ENCODE data around the gene RICTOR. TPM values are rescaled to one million over a fixed set of nuclear protein-coding genes. Genes with fewer than 3 reads are reported as not detected.

Gene RICTOR
- total RNA-seq, 6 experiments from 2014 or later, result 16.1 to 24.0 (median 20.1) TPM

- Mint-ChIP-seq H3K4me3 (peak overlapping the region; percentile 45), H3K36me3 (ENCODE audit: low read depth) (peaks cover 13% of the 10 kb centered on the region; the same call in 1 of the 2 replicates), H3K4me1 (ENCODE audit: low read depth) (peaks cover 42% of the 10 kb centered on the region), H3K9me3 (no peaks in the 10 kb centered on the region), H3K27ac (no peak overlapping the region), H3K27me3 (ENCODE audit: insufficient read depth) (no peaks in the 10 kb centered on the region)
- TF ChIP-seq CTCF (IDR thresholded peaks at IDR 0.05), result no peak
- DNase-seq, result no peak
These were observed 16.5 kb downstream of the RICTOR start for GRCh38 chr5:39057734-39058133.

GRCh38 chr5:39055768-39056398 is 18.3 kb downstream of the RICTOR start:
- H3K36me3 Mint-ChIP-seq (ENCODE audit: low read depth), result peaks cover 13% of the 10 kb centered on the region; the same call in 1 of the 2 replicates
- H3K9me3 Mint-ChIP-seq, result no peaks in the 10 kb centered on the region
- no peak for DNase-seq
- H3K4me3 Mint-ChIP-seq, result no peak overlapping the region
- TF ChIP-seq CTCF (IDR thresholded peaks at IDR 0.05), result no peak
- H3K4me1 Mint-ChIP-seq (ENCODE audit: low read depth), result peaks cover 38% of the 10 kb centered on the region
- no peak overlapping the region for H3K27ac Mint-ChIP-seq
- H3K27me3 Mint-ChIP-seq (ENCODE audit: insufficient read depth), result no peaks in the 10 kb centered on the region; the same call in 1 of the 2 replicates

- no peak for TF ChIP-seq CTCF (IDR thresholded peaks at IDR 0.05)
These were observed 19.0 kb downstream of the RICTOR start for GRCh38 chr5:39055027-39055767.

GRCh38 chr5:39053189-39053588 is 21.0 kb downstream of the RICTOR start:
- Mint-ChIP-seq H3K4me3 (no peak overlapping the region), H3K36me3 (ENCODE audit: low read depth) (peaks cover 13% of the 10 kb centered on the region; the same call in 1 of the 2 replicates), H3K27ac (no peak overlapping the region), H3K9me3 (no peaks in the 10 kb centered on the region), H3K27me3 (ENCODE audit: insufficient read depth) (no peaks in the 10 kb centered on the region; the same call in 1 of the 2 replicates), H3K4me1 (ENCODE audit: low read depth) (peaks cover 31% of the 10 kb centered on the region)
- DNase-seq, result no peak
- TF ChIP-seq CTCF (IDR thresholded peaks at IDR 0.05), result no peak

More at GRCh38 chr5:39055027-39055767, 19.0 kb downstream of the RICTOR start:
- Mint-ChIP-seq H3K9me3 (no peaks in the 10 kb centered on the region), H3K36me3 (ENCODE audit: low read depth) (peaks cover 13% of the 10 kb centered on the region; the same call in 1 of the 2 replicates), H3K27ac (no peak overlapping the region), H3K27me3 (ENCODE audit: insufficient read depth) (no peaks in the 10 kb centered on the region; the same call in 1 of the 2 replicates), H3K4me3 (no peak overlapping the region), H3K4me1 (ENCODE audit: low read depth) (peaks cover 38% of the 10 kb centered on the region)
- no peak for DNase-seq

GRCh38 chr5:39052141-39052540 is 22.1 kb downstream of the RICTOR start:
- DNase-seq, result no peak
- TF ChIP-seq CTCF (IDR thresholded peaks at IDR 0.05), result no peak
- Mint-ChIP-seq H3K27me3 (ENCODE audit: insufficient read depth) (no peaks in the 10 kb centered on the region; the same call in 1 of the 2 replicates), H3K4me1 (ENCODE audit: low read depth) (peaks cover 24% of the 10 kb centered on the region), H3K9me3 (no peaks in the 10 kb centered on the region), H3K27ac (no peak overlapping the region), H3K4me3 (no peak overlapping the region), H3K36me3 (ENCODE audit: low read depth) (peaks cover 13% of the 10 kb centered on the region; the same call in 1 of the 2 replicates)
